GM18870 (cell line): ENCODE measurements around the gene TUBA3E.
"Not testable (repeated sequence)": the region's sequence is repeated elsewhere in the genome, so short reads cannot be mapped to it uniquely, and the experiment has no call there.

Experiments
- ATAC-seq: cut with Tn5 transposase; IDR thresholded peaks from one replicate; pipeline ENCODE4 v1.9.1; 2021; ENCODE audit warnings: moderate library complexity; ENCODE audit not compliant: unreplicated experiment

Gene TUBA3E

GRCh38 chr2:130150181-130151144 lies 47.8 kb downstream of the TUBA3E start:
- no peak for ATAC-seq

DNA sequence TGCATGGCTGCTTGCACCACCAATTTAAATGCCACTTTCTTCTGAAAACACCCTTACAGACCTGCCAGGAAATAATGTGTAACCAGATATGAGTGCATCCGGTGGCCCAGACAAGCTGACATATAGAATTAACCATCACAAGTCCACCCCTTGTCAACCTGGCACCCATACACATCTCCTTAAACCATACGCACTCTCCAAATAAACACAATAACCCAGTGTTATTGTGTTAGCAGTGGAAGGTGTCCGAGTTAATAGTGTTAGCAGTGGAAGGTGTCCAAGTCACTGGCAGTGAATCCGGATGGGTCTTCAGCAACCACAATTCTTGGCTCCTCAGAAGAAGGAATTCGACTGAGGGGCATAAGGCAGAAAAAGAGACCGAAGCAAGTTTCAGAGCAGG lies 49.7 kb downstream of the TUBA3E start:
- ATAC-seq, result not testable (repeated sequence)

DNA sequence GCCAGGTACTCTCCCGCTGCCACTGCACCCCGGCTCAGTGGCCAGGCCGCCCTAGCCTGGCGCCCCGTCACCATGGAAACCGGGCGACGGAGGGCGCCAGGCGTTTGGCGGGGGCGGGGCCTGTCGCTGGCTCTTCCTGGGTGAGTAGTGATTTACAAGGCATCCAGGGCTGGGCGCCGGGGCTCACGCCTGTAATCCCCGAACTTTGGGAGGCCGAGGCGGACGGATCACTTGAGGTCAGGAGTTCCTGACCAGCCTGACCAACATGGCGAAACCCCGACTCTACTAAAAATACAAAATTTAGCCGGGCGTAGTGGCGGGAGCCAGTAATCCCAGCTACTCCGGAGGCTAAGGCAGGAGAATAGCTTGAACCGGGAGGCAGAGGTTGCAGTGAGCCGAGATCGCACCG lies 53.2 kb downstream of the TUBA3E start, which contains the start of gene CCDC74B:
CCDC74B (minus strand) TSS at position 107 of the 409 bp plus-strand sequence. CDS start 116 bp downstream, outside the sequence.
- ATAC-seq, result peak; percentile 60

DNA sequence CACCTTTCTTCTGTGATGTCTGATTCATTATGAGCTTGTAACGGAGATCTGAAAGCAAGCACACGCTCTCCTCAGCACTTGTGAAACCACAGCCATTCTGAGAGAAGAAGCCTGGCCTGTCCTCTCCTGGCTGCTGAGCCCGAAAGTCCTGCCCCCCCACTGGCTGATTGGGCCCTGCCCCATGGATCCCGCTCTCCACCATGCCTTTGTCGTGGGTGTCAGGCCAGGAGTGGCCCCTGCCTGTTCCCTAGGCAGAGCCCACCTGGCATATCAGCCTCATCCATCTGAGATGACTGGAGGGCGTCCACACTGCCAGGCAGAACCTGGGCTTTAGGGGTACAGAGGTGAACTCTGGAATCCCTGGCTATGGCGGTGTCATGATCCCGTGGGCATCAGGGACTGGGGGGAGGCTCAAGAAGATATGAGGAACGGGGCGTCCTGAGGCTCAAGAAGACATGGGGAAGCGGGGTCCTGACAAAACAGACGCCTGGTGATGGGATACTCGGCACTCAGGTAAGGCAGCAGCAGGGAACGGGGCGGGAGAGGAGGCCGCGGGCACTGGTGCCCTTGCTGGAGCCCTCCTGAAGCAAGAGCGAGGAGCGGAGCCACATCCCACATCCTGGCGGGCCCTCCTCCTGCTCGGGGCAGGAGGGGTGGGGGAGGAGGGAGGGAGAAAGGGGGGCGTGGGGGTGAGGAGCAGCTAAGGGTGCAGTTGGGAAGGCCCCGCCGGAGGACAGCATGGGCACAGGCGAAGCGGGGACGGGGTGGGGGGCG lies 54.8 kb downstream of the TUBA3E start:
- ATAC-seq, result not testable (repeated sequence)

GRCh38 chr2:130142396-130143265 lies 55.6 kb downstream of the TUBA3E start:
- ATAC-seq, result not testable (repeated sequence)
